Measurements from ENCODE around the gene B4GALT6.

- TF ChIP-seq CBFB (IDR thresholded peaks at IDR 0.05; ENCODE audit: low read depth), result no peak
- no peak for TF ChIP-seq EZH2 (IDR thresholded peaks at IDR 0.05; ENCODE audit: borderline replicate concordance, control insufficient read depth, low read depth, low read length)
- TF ChIP-seq FOXK2 (IDR thresholded peaks at IDR 0.05), result no peak
- 0 out of 6 replicates have a peak, but pooled peaks of 2 of the 3 experiments have one; percentile 5 to 17 for TF ChIP-seq CTCF (IDR thresholded peaks at IDR 0.05 in 2 of 3, conservative IDR thresholded peaks at IDR 0.05 in 1 of 3; ENCODE audit: control insufficient read depth in 2 of 3, extremely low read depth in 1 of 3, insufficient read depth in 1 of 3, low read depth in 3 of 3, low read length in 3 of 3)
- no peak for TF ChIP-seq SIX5 (IDR thresholded peaks at IDR 0.05; ENCODE audit: low read depth, low read length, severe bottlenecking)
- TF ChIP-seq POLR2A (IDR thresholded peaks at IDR 0.05; ENCODE audit: low read depth, low read length), result no peak
- no peak for TF ChIP-seq ZNF217 (IDR thresholded peaks at IDR 0.05)
- TF ChIP-seq STAT3 (IDR thresholded peaks at IDR 0.05; ENCODE audit: low read depth, low read length), result no peak
- TF ChIP-seq GABPA (IDR thresholded peaks at IDR 0.05; ENCODE audit: low read depth), result no peak
- no peak for TF ChIP-seq SP1 (IDR thresholded peaks at IDR 0.05; ENCODE audit: low read depth, low read length)
- no peak for TF ChIP-seq PKNOX1 (IDR thresholded peaks at IDR 0.05)
- TF ChIP-seq KDM1A (IDR thresholded peaks at IDR 0.05; ENCODE audit: borderline replicate concordance), result no peak
- TF ChIP-seq PAX5 (IDR thresholded peaks at IDR 0.05; ENCODE audit: borderline replicate concordance, low read depth, low read length), result no peak
Observed at GRCh38 chr18:31610286-31611205, 73.8 kb downstream of the B4GALT6 start.
